WTC11 (cell line): Measurements from ENCODE around the gene ADAMTS5.

Experiments
- EMX1 ChIP-seq: fragments of 250-450 bp; sonication (Bioruptor Pico); IDR thresholded peaks from 2 replicates; pipeline ENCODE4 v1.8.0; 2021; ENCODE audit warnings: mild to moderate bottlenecking
- NR1H2 ChIP-seq: sonication (generic); formaldehyde crosslinking; IDR thresholded peaks from 2 replicates; pipeline ENCODE4 v1.9.0; 2021; ENCODE audit warnings: mild to moderate bottlenecking, moderate library complexity, missing genetic modification reagents
- NR2C2 ChIP-seq: sonication (generic); formaldehyde crosslinking; IDR thresholded peaks from 2 replicates; pipeline ENCODE4 v1.8.0; 2022; ENCODE audit warnings: mild to moderate bottlenecking, missing genetic modification reagents
- TCF7 ChIP-seq: sonication (generic); formaldehyde crosslinking; IDR thresholded peaks from 2 replicates; pipeline ENCODE4 v1.8.0; 2022; ENCODE audit warnings: mild to moderate bottlenecking, low read depth, missing genetic modification reagents, moderate library complexity
- ZNF121 ChIP-seq: sonication (generic); formaldehyde crosslinking; IDR thresholded peaks from 2 replicates; pipeline ENCODE4 v1.8.0; 2023; ENCODE audit warnings: missing genetic modification reagents
- ZNF232 ChIP-seq: sonication (generic); formaldehyde crosslinking; IDR thresholded peaks from 2 replicates; pipeline ENCODE4 v1.8.0; 2022; ENCODE audit warnings: mild to moderate bottlenecking, missing genetic modification reagents
- ZNF263 ChIP-seq: sonication (generic); formaldehyde crosslinking; IDR thresholded peaks from 2 replicates; pipeline ENCODE4 v1.8.1; 2022; ENCODE audit warnings: low read depth, mild to moderate bottlenecking, moderate library complexity, missing genetic modification reagents
- TF ChIP-seq, protein P1 (sequence below): sonication (generic); formaldehyde crosslinking; IDR thresholded peaks from 2 replicates; pipeline ENCODE4 v1.8.1; 2022; ENCODE audit warnings: low read depth, mild to moderate bottlenecking, moderate library complexity, missing genetic modification reagents, borderline replicate concordance
- TF ChIP-seq, protein P2 (sequence below): sonication (generic); formaldehyde crosslinking; conservative IDR thresholded peaks from 2 replicates; pipeline ENCODE4 v1.8.1; 2022; ENCODE audit warnings: mild to moderate bottlenecking, missing genetic modification reagents
- TF ChIP-seq, protein P3 (sequence below): sonication (generic); formaldehyde crosslinking; IDR thresholded peaks from 2 replicates; pipeline ENCODE4 v1.8.0; 2022; ENCODE audit warnings: mild to moderate bottlenecking, missing genetic modification reagents
- TF ChIP-seq, protein P4 (sequence below): sonication (generic); formaldehyde crosslinking; IDR thresholded peaks from 2 replicates; pipeline ENCODE4 v1.8.1; 2023; ENCODE audit warnings: mild to moderate bottlenecking, missing genetic modification reagents, moderate library complexity
- TF ChIP-seq, protein P5 (sequence below): sonication (generic); formaldehyde crosslinking; IDR thresholded peaks from 2 replicates; pipeline ENCODE4 v1.8.1; 2023; ENCODE audit warnings: mild to moderate bottlenecking, missing genetic modification reagents
- TF ChIP-seq, protein P6 (sequence below): fragments of 200-600 bp; IDR thresholded peaks from 2 replicates; pipeline ENCODE4 v1.8.0; 2022; ENCODE audit warnings: antibody characterized with exemption
- TF ChIP-seq, protein P7 (sequence below): sonication (generic); formaldehyde crosslinking; IDR thresholded peaks from 2 replicates; pipeline ENCODE4 v1.8.1; 2022; ENCODE audit warnings: missing genetic modification reagents, borderline replicate concordance

DNA sequence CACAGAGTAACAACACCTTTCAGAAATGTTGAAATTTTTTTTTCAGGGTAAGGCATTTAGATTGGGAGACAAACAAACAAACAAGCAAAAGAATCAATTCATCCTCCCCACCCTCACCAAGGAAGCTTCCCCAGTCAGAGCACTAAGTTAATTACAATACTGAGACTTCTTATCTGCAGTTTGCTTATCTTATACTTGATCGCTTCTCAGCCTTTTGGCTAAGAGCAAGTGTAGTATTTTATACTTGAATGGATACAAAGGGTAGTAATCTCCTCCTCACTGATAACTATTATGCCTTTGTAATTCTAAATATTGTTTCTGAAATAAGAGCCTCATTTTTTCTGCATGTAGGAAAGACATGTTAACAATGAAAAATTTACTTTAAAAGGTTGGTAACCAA is 54.4 kb downstream of the ADAMTS5 start:
- TF ChIP-seq, protein P1, sequence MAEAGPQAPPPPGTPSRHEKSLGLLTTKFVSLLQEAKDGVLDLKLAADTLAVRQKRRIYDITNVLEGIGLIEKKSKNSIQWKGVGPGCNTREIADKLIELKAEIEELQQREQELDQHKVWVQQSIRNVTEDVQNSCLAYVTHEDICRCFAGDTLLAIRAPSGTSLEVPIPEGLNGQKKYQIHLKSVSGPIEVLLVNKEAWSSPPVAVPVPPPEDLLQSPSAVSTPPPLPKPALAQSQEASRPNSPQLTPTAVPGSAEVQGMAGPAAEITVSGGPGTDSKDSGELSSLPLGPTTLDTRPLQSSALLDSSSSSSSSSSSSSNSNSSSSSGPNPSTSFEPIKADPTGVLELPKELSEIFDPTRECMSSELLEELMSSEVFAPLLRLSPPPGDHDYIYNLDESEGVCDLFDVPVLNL = no peak
- TF ChIP-seq, protein P2, sequence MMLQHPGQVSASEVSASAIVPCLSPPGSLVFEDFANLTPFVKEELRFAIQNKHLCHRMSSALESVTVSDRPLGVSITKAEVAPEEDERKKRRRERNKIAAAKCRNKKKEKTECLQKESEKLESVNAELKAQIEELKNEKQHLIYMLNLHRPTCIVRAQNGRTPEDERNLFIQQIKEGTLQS (CRISPR knock-in tag) = no peak
- no peak for TF ChIP-seq TCF7
- TF ChIP-seq, protein P3, sequence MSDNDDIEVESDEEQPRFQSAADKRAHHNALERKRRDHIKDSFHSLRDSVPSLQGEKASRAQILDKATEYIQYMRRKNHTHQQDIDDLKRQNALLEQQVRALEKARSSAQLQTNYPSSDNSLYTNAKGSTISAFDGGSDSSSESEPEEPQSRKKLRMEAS (CRISPR knock-in tag) = no peak
- TF ChIP-seq, protein P4, sequence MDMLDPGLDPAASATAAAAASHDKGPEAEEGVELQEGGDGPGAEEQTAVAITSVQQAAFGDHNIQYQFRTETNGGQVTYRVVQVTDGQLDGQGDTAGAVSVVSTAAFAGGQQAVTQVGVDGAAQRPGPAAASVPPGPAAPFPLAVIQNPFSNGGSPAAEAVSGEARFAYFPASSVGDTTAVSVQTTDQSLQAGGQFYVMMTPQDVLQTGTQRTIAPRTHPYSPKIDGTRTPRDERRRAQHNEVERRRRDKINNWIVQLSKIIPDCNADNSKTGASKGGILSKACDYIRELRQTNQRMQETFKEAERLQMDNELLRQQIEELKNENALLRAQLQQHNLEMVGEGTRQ (CRISPR knock-in tag) = no peak
- TF ChIP-seq, protein P5, sequence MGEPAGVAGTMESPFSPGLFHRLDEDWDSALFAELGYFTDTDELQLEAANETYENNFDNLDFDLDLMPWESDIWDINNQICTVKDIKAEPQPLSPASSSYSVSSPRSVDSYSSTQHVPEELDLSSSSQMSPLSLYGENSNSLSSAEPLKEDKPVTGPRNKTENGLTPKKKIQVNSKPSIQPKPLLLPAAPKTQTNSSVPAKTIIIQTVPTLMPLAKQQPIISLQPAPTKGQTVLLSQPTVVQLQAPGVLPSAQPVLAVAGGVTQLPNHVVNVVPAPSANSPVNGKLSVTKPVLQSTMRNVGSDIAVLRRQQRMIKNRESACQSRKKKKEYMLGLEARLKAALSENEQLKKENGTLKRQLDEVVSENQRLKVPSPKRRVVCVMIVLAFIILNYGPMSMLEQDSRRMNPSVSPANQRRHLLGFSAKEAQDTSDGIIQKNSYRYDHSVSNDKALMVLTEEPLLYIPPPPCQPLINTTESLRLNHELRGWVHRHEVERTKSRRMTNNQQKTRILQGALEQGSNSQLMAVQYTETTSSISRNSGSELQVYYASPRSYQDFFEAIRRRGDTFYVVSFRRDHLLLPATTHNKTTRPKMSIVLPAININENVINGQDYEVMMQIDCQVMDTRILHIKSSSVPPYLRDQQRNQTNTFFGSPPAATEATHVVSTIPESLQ (CRISPR knock-in tag) = no peak
- TF ChIP-seq EMX1 (CRISPR knock-in tag) = no peak
- TF ChIP-seq, protein P6, sequence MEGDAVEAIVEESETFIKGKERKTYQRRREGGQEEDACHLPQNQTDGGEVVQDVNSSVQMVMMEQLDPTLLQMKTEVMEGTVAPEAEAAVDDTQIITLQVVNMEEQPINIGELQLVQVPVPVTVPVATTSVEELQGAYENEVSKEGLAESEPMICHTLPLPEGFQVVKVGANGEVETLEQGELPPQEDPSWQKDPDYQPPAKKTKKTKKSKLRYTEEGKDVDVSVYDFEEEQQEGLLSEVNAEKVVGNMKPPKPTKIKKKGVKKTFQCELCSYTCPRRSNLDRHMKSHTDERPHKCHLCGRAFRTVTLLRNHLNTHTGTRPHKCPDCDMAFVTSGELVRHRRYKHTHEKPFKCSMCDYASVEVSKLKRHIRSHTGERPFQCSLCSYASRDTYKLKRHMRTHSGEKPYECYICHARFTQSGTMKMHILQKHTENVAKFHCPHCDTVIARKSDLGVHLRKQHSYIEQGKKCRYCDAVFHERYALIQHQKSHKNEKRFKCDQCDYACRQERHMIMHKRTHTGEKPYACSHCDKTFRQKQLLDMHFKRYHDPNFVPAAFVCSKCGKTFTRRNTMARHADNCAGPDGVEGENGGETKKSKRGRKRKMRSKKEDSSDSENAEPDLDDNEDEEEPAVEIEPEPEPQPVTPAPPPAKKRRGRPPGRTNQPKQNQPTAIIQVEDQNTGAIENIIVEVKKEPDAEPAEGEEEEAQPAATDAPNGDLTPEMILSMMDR = no peak
- no peak for TF ChIP-seq NR2C2
- no peak for TF ChIP-seq ZNF121
- TF ChIP-seq NR1H2 (CRISPR knock-in tag) = no peak
- TF ChIP-seq, protein P7, sequence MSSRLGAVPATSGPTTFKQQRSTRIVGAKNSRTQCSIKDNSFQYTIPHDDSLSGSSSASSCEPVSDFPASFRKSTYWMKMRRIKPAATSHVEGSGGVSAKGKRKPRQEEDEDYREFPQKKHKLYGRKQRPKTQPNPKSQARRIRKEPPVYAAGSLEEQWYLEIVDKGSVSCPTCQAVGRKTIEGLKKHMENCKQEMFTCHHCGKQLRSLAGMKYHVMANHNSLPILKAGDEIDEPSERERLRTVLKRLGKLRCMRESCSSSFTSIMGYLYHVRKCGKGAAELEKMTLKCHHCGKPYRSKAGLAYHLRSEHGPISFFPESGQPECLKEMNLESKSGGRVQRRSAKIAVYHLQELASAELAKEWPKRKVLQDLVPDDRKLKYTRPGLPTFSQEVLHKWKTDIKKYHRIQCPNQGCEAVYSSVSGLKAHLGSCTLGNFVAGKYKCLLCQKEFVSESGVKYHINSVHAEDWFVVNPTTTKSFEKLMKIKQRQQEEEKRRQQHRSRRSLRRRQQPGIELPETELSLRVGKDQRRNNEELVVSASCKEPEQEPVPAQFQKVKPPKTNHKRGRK = no peak
- no peak for TF ChIP-seq ZNF232 (CRISPR knock-in tag)
- no peak for TF ChIP-seq ZNF263
